H9 (cell line): ENCODE results near the gene PLG. TPM values are rescaled to one million over a fixed set of nuclear protein-coding genes. Genes with fewer than 3 reads are reported as not detected.
"Not testable (repeated sequence)": the region's sequence is repeated elsewhere in the genome, so short reads cannot be mapped to it uniquely, and the experiment has no call there.

Experiments used
- DNase-seq: peaks from one replicate; pipeline ENCODE4 v3.0.0-alpha.2; 2017
- H2AFZ ChIP-seq: one replicate; pipeline ENCODE4 v1.6.1; 2013; ENCODE audit warnings: mild to moderate bottlenecking, low read length, control low read depth, moderate library complexity
- H2AK5ac ChIP-seq: 2 replicates; pipeline ENCODE4 v1.6.1; 2013; ENCODE audit warnings: low read length, control low read depth, mixed read lengths; ENCODE audit not compliant: insufficient read length
- H2BK120ac ChIP-seq: one replicate; pipeline ENCODE4 v1.6.1; 2013; ENCODE audit warnings: low read depth, mild to moderate bottlenecking, low read length, control low read depth, inconsistent platforms; ENCODE audit not compliant: poor library complexity, severe bottlenecking
- H2BK12ac ChIP-seq: 2 replicates; pipeline ENCODE4 v1.6.1; 2013; ENCODE audit warnings: low read length, control low read depth, mixed read lengths, low read depth; ENCODE audit not compliant: insufficient read length
- H2BK15ac ChIP-seq: 2 replicates; pipeline ENCODE4 v1.6.1; 2013; ENCODE audit warnings: low read depth, low read length, control low read depth
- H2BK20ac ChIP-seq: one replicate; pipeline ENCODE4 v1.6.1; 2013; ENCODE audit warnings: low read depth, mild to moderate bottlenecking, low read length, control low read depth, inconsistent platforms; ENCODE audit not compliant: poor library complexity, severe bottlenecking
- H2BK5ac ChIP-seq: 2 replicates; pipeline ENCODE4 v1.6.1; 2013; ENCODE audit warnings: low read length, control low read depth, mixed read lengths; ENCODE audit not compliant: insufficient read length
- H3K14ac ChIP-seq: 2 replicates; pipeline ENCODE4 v1.6.1; 2013; ENCODE audit warnings: low read length, control low read depth; ENCODE audit not compliant: insufficient read depth
- H3K18ac ChIP-seq: 2 replicates; pipeline ENCODE4 v1.6.1; 2013; ENCODE audit warnings: low read depth, mild to moderate bottlenecking, mixed read lengths, low read length, control low read depth; ENCODE audit not compliant: insufficient read length
- H3K23ac ChIP-seq: 2 replicates; pipeline ENCODE4 v1.6.1; 2013; ENCODE audit warnings: low read length, control low read depth, mixed read lengths, low read depth; ENCODE audit not compliant: insufficient read length
- H3K23me2 ChIP-seq: 2 replicates; pipeline ENCODE4 v1.6.1; 2013; ENCODE audit warnings: low read depth, mild to moderate bottlenecking, mixed read lengths, low read length, control low read depth; ENCODE audit not compliant: insufficient read length, poor library complexity, severe bottlenecking
- H3K27ac ChIP-seq: 2 replicates; pipeline ENCODE4 v1.5.1; 2013; ENCODE audit warnings: low read length, control low read depth, mixed read lengths, low read depth; ENCODE audit not compliant: insufficient read length
- H3K27me3 ChIP-seq: 2 replicates; pipeline ENCODE4 v1.6.1; 2013; ENCODE audit warnings: low read length, control low read depth, inconsistent platforms; ENCODE audit not compliant: insufficient read depth
- H3K4ac ChIP-seq: 2 replicates; pipeline ENCODE4 v1.6.1; 2013; ENCODE audit warnings: low read depth, mild to moderate bottlenecking, control low read depth, inconsistent platforms, low read length, moderate library complexity
- H3K4me1 ChIP-seq: 2 replicates; pipeline ENCODE4 v1.6.1; 2013; ENCODE audit warnings: low read length, control low read depth, inconsistent platforms; ENCODE audit not compliant: insufficient read depth
- H3K4me2 ChIP-seq: 2 replicates; pipeline ENCODE4 v1.6.1; 2013; ENCODE audit warnings: low read length, control low read depth, mixed read lengths; ENCODE audit not compliant: insufficient read length, insufficient read depth
- H3K56ac ChIP-seq: 2 replicates; pipeline ENCODE4 v1.6.1; 2013; ENCODE audit warnings: low read depth, mild to moderate bottlenecking, mixed read lengths, low read length, control low read depth; ENCODE audit not compliant: insufficient read length
- H3K79me1 ChIP-seq: 2 replicates; pipeline ENCODE4 v1.6.1; 2013; ENCODE audit warnings: low read depth, mild to moderate bottlenecking, moderate library complexity, low read length, control low read depth, inconsistent platforms; ENCODE audit not compliant: insufficient read depth, poor library complexity, severe bottlenecking
- H3K79me2 ChIP-seq: 2 replicates; pipeline ENCODE4 v1.6.1; 2013; ENCODE audit warnings: low read length, control low read depth, inconsistent platforms; ENCODE audit not compliant: insufficient read depth
- H3K9ac ChIP-seq: 2 replicates; pipeline ENCODE4 v1.6.1; 2013; ENCODE audit warnings: low read length, control low read depth, mixed read lengths; ENCODE audit not compliant: insufficient read length; ENCODE audit errors: extremely low read depth
- H3K9me3 ChIP-seq: one replicate; pipeline ENCODE4 v1.6.1; 2013; ENCODE audit warnings: low read depth, low read length, inconsistent platforms; ENCODE audit not compliant: control insufficient read depth
- H3T11ph ChIP-seq: one replicate; pipeline ENCODE4 v1.6.1; 2013; ENCODE audit warnings: mild to moderate bottlenecking, low read length, control low read depth, inconsistent platforms
- H4K20me1 ChIP-seq: one replicate; pipeline ENCODE4 v1.6.1; 2013; ENCODE audit not compliant: control insufficient read depth, insufficient read length, insufficient read depth
- H4K5ac ChIP-seq: 2 replicates; pipeline ENCODE4 v1.6.1; 2013; ENCODE audit warnings: low read depth, mild to moderate bottlenecking, mixed read lengths, low read length, control low read depth; ENCODE audit not compliant: insufficient read length
- H4K8ac ChIP-seq: replicated peaks from 2 replicates; pipeline ENCODE4 v1.6.1; 2013; ENCODE audit warnings: low read length, control low read depth, mixed read lengths, low read depth; ENCODE audit not compliant: insufficient read length
- H4K91ac ChIP-seq: 2 replicates; pipeline ENCODE4 v1.6.1; 2013; ENCODE audit warnings: low read depth, mild to moderate bottlenecking, moderate library complexity, mixed read lengths, low read length, control low read depth; ENCODE audit not compliant: insufficient read length
- H3K27ac Mint-ChIP-seq, 3 experiments: 2 replicates in 2 of 3; 3 replicates in 1 of 3; pipeline ENCODE4 v1.8.0; 2020 to 2021; ENCODE audit warnings: mixed read lengths in 3 of 3, mild to moderate bottlenecking in 1 of 3, moderate library complexity in 1 of 3
- H3K27me3 Mint-ChIP-seq: 2 replicates; pipeline ENCODE4 v1.8.0; 2021; ENCODE audit warnings: low read depth, mild to moderate bottlenecking, moderate library complexity, mixed read lengths
- H3K36me3 Mint-ChIP-seq, 3 experiments: 2 replicates in 2 of 3; 3 replicates in 1 of 3; pipeline ENCODE4 v1.8.0; 2020 to 2021; ENCODE audit warnings: low read depth in 3 of 3, mixed read lengths in 3 of 3; ENCODE audit not compliant: insufficient read depth in 1 of 3
- H3K4me1 Mint-ChIP-seq, 2 experiments: 2 replicates each; pipeline ENCODE4 v1.8.0; 2020; ENCODE audit warnings: mixed read lengths in 2 of 2
- H3K4me3 Mint-ChIP-seq, 2 experiments: 2 replicates in 1 of 2; 3 replicates in 1 of 2; pipeline ENCODE4 v1.8.0; 2020 to 2021; ENCODE audit warnings: mild to moderate bottlenecking in 2 of 2, mixed read lengths in 2 of 2, moderate library complexity in 1 of 2
- H3K9me3 Mint-ChIP-seq, 2 experiments: 2 replicates in 1 of 2; 3 replicates in 1 of 2; pipeline ENCODE4 v1.8.0; 2020; ENCODE audit warnings: mild to moderate bottlenecking in 2 of 2, mixed read lengths in 2 of 2, moderate library complexity in 1 of 2
- WGBS: extraction: QIAGEN DNeasy Blood & Tissue Kit; methylation state at CpG from one replicate; pipeline ENCODE4 v1.1.7; 2013; ENCODE audit warnings: missing lambda C conversion rate, low lambda C conversion rate, mixed read lengths; ENCODE audit not compliant: insufficient read length; ENCODE audit errors: extremely low coverage; 5-methylcytosine and 5-hydroxymethylcytosine counted together
- total RNA-seq: library from RNA; stranded (reverse); gene quantifications from 2 replicates; pipeline ENCODE4 v1.2.1, GENCODE V29; 2021
- TF ChIP-seq, protein P1 (sequence below): fragments of 200-600 bp; sonication (generic); conservative IDR thresholded peaks from 3 replicates; pipeline ENCODE4 v1.8.0; 2021; ENCODE audit warnings: antibody characterized with exemption, mild to moderate bottlenecking

Gene PLG
- total RNA-seq, 1 experiment from 2014 or later: not detected

DNA sequence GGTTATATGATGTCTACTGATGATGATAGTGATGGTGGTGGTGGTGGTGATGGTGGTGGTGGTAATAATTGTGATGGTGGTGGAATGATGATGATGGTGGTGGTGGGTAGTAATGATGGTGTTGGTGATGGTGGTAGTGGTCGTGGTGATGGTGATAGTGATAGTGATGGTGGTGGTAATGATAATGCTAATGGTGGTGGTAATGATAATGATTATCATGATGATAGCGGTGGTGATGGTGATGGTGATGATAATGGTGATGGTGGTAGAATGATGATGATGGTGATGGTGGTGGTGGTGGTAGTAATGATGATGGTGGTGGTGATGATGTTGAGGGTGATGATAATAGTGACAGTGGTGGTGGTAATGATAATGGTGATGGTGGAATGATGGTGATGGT lies 33.5 kb upstream of the PLG start:
- Histone ChIP-seq H4K20me1 (no peaks in the 10 kb centered on the region), H2BK5ac (no peak overlapping the region), H3K14ac (no peak overlapping the region), H2BK20ac (no peak overlapping the region), H3K56ac (no peak overlapping the region), H3T11ph (no peak overlapping the region), H3K27me3 (no peaks in the 10 kb centered on the region), H4K91ac (no peak overlapping the region), H2AK5ac (no peak overlapping the region), H3K27ac (no peak overlapping the region), H2AFZ (no peak overlapping the region), H3K18ac (no peak overlapping the region), H3K4me2 (no peak overlapping the region), H2BK12ac (no peak overlapping the region), H3K79me2 (no peaks in the 10 kb centered on the region), H3K79me1 (no peaks in the 10 kb centered on the region), H2BK15ac (no peak overlapping the region), H3K23me2 (no peaks in the 10 kb centered on the region), H4K8ac (no peak overlapping the region), H3K4me1 (no peaks in the 10 kb centered on the region), H2BK120ac (no peak overlapping the region), H3K4ac (no peak overlapping the region), H3K9ac (no peak overlapping the region), H4K5ac (no peak overlapping the region), H3K9me3 (no peaks in the 10 kb centered on the region), H3K23ac (no peak overlapping the region)
- Mint-ChIP-seq H3K27me3 (peaks cover 27% of the 10 kb centered on the region), H3K27ac (no peak overlapping the region), H3K4me1 (peaks cover 0 to 2% of the 10 kb centered on the region in 2 experiments; a peak in 1 of 4 replicates), H3K36me3 (no peaks in the 10 kb centered on the region), H3K9me3 (peaks cover 6 to 8% of the 10 kb centered on the region in 2 experiments; a peak in 4 of 5 replicates), H3K4me3 (no peak overlapping the region)
- DNase-seq: no peak
- TF ChIP-seq, protein P1, sequence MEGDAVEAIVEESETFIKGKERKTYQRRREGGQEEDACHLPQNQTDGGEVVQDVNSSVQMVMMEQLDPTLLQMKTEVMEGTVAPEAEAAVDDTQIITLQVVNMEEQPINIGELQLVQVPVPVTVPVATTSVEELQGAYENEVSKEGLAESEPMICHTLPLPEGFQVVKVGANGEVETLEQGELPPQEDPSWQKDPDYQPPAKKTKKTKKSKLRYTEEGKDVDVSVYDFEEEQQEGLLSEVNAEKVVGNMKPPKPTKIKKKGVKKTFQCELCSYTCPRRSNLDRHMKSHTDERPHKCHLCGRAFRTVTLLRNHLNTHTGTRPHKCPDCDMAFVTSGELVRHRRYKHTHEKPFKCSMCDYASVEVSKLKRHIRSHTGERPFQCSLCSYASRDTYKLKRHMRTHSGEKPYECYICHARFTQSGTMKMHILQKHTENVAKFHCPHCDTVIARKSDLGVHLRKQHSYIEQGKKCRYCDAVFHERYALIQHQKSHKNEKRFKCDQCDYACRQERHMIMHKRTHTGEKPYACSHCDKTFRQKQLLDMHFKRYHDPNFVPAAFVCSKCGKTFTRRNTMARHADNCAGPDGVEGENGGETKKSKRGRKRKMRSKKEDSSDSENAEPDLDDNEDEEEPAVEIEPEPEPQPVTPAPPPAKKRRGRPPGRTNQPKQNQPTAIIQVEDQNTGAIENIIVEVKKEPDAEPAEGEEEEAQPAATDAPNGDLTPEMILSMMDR: no peak
- WGBS: no CpG with 5 or more reads among the region's 2 CpGs

DNA sequence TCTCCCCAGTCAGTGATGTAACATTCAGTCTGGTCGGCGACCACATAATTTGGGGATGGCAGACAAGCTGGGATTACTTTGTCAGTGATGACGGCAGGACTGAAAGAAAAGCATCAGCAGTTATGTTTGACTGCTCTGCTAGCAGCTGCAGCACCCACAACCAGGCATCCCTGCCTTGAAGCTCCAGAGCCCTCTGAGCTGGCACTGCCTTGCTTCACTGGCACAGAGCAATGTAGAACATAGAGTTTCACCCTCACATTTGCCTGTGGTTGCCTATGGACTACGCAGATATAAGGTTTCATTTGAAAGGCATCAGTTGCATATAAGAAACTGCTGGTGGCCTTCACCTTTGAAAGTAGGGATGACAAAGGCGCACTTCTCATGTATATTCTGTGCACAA lies 25.6 kb upstream of the PLG start:
- H3K23me2 ChIP-seq, H3K4me2 ChIP-seq, H4K20me1 ChIP-seq, H3K4me1 ChIP-seq, H4K5ac ChIP-seq, H3K9me3 ChIP-seq, H3K27me3 ChIP-seq, H3K79me2 ChIP-seq, H3K36me3 Mint-ChIP-seq, H2BK120ac ChIP-seq, H2BK5ac ChIP-seq, H2BK20ac ChIP-seq, H3K27ac Mint-ChIP-seq, H2AK5ac ChIP-seq, H4K8ac ChIP-seq, H3T11ph ChIP-seq, H2BK15ac ChIP-seq, H3K18ac ChIP-seq, H2BK12ac ChIP-seq, H3K56ac ChIP-seq, H3K9ac ChIP-seq, H3K79me1 ChIP-seq, H2AFZ ChIP-seq, H3K4me1 Mint-ChIP-seq, H3K23ac ChIP-seq, DNase-seq, H3K4me3 Mint-ChIP-seq, H3K4ac ChIP-seq, H4K91ac ChIP-seq, H3K27ac ChIP-seq, H3K14ac ChIP-seq: not testable (repeated sequence)
- H3K27me3 Mint-ChIP-seq: peaks cover 53% of the 10 kb centered on the region
- WGBS: no CpG with 5 or more reads among the region's 5 CpGs
- peaks cover 6 to 11% of the 10 kb centered on the region in 2 experiments; a peak in 4 of 5 replicates for H3K9me3 Mint-ChIP-seq
